ENCODE data around the gene EML6.

Gene EML6

GRCh38 chr2:54939446-54940118 is 216.1 kb downstream of the EML6 start:
- Histone ChIP-seq H3K27ac (no peak overlapping the region), H3K36me3 (no peaks in the 10 kb centered on the region), H3K27me3 (ENCODE audit: insufficient read depth, low read depth, severe bottlenecking) (no peaks in the 10 kb centered on the region), H3K4me3 (ENCODE audit: low read depth, low read length) (no peak overlapping the region), H3K9me3 (ENCODE audit: severe bottlenecking) (no peaks in the 10 kb centered on the region)
- no peak for DNase-seq
- no peak for TF ChIP-seq CTCF (IDR thresholded peaks at IDR 0.05; ENCODE audit: low read depth, low read length)

DNA sequence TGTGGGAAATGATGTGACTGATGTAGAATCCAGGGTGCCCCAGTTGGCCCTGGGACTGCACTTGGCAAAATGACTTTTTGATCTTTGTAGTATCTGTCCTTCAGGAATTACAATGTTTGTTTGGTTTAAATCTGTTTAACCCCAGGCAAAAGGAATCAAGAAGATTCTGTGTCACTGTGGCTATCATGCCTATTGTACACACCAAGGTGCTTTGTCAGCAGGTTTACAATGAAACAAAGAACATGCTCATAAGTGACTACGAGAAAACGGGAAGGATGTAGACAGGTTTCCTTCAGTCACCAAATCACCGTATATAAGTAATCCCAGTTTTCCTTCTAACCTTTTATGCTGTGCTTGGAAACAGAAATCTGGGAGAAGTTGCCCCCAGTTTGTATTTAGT is 217.3 kb downstream of the EML6 start:
- Histone ChIP-seq H3K27ac (no peak overlapping the region), H3K27me3 (ENCODE audit: insufficient read depth, low read depth, severe bottlenecking) (no peaks in the 10 kb centered on the region), H3K9me3 (ENCODE audit: severe bottlenecking) (no peaks in the 10 kb centered on the region), H3K4me3 (ENCODE audit: low read depth, low read length) (no peak overlapping the region), H3K36me3 (no peaks in the 10 kb centered on the region)
- no peak for DNase-seq
- TF ChIP-seq CTCF (IDR thresholded peaks at IDR 0.05; ENCODE audit: low read depth, low read length), result no peak

DNA sequence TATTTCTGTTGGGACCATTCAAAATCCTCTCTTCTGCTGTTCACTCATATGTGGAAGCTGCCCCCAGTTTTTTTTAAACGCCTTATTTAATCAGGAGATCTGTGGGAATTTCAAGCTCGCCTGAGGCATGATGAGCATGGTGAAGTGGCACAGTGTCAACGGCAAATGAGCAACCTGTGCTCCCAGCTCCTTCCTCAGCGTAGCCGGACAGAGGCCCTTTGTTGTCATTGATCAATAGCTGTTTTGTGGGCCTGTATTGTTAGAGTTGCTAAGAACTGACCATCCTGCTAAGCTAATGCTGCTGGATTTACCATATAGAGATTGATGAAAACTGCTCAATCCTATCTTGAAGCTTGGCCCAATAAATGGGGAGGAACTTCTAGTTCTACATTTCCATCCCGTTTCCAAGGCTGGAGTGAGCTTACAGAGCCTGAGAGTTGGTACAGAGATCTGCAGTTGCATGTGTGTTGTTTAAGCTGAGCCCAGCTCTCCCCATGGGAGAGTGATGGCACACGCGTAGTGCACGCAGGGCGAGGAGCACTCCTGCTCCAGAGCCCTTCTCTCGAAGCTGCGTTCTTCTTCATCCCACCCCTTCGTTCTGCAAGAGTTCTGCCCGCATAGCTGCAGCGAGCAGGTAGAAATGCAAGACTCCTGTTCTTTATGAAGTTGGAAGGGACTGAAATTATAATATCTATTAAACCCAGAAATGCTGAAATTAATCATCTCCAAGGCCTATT is 218.0 kb downstream of the EML6 start:
- DNase-seq, result no peak
- Histone ChIP-seq H3K27me3 (ENCODE audit: insufficient read depth, low read depth, severe bottlenecking) (no peaks in the 10 kb centered on the region), H3K27ac (no peak overlapping the region), H3K4me3 (ENCODE audit: low read depth, low read length) (no peak overlapping the region), H3K36me3 (no peaks in the 10 kb centered on the region), H3K9me3 (ENCODE audit: severe bottlenecking) (no peaks in the 10 kb centered on the region)
- no peak for TF ChIP-seq CTCF (IDR thresholded peaks at IDR 0.05; ENCODE audit: low read depth, low read length)

DNA sequence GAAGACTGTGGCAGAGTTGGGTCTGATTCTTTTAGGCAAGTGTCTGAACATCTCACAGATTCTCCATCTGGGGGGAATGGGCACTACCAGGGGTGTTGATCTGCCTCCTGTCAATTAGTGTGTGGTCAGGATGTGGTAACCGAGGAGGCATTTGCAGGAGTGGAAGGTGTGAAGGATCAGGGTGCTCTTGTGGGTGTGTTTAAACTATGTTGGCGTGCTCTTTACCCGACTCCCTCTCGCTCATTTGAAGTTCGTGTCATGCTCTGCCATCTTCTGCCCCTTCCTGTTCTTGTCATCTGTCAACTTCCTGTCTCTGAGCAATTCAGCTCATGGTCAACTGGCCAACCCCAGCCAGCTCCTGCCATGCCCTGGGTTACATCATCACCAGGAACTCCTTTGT is 218.9 kb downstream of the EML6 start:
- Histone ChIP-seq H3K9me3 (ENCODE audit: severe bottlenecking) (no peaks in the 10 kb centered on the region), H3K27ac (no peak overlapping the region), H3K27me3 (ENCODE audit: insufficient read depth, low read depth, severe bottlenecking) (no peaks in the 10 kb centered on the region), H3K4me3 (ENCODE audit: low read depth, low read length) (no peak overlapping the region), H3K36me3 (no peaks in the 10 kb centered on the region)
- DNase-seq, result no peak
- no peak for TF ChIP-seq CTCF (IDR thresholded peaks at IDR 0.05; ENCODE audit: low read depth, low read length)

- Histone ChIP-seq H3K9me3 (ENCODE audit: severe bottlenecking) (no peaks in the 10 kb centered on the region), H3K27me3 (ENCODE audit: insufficient read depth, low read depth, severe bottlenecking) (no peaks in the 10 kb centered on the region), H3K36me3 (no peaks in the 10 kb centered on the region; the same call in 1 of the 2 replicates), H3K27ac (no peak overlapping the region), H3K4me3 (ENCODE audit: low read depth, low read length) (no peak overlapping the region)
- no peak for TF ChIP-seq CTCF (IDR thresholded peaks at IDR 0.05; ENCODE audit: low read depth, low read length)
- no peak for DNase-seq
These were observed 221.4 kb downstream of the EML6 start for GRCh38 chr2:54944724-54945326.
